Heart right ventricle (tissue), 16 donors: ENCODE data around the gene CDSN. TPM values are rescaled to one million over a fixed set of nuclear protein-coding genes. Genes with fewer than 3 reads are reported as not detected.
A peak's percentile ranks its signal among the peaks of the same experiment; 100 is the strongest.

Source experiments
- ATAC-seq, 8 donors: fragments of 200-7000 bp; cut with Tn5 transposase; one replicate each; pipeline ENCODE4 v1.9.1; 2020; ENCODE audit warnings: mild to moderate bottlenecking in 8 of 8, moderate library complexity in 8 of 8, moderate number of reproducible peaks in 1 of 8
- DNase-seq, 2 donors: peaks; one replicate each; pipeline ENCODE4 v3.0.0-alpha.2; 2020
- H3K27ac ChIP-seq, 10 donors: fragments of 200-600 bp; sonication (generic) in 2 of 10; one replicate each; pipeline versions ENCODE4 v1.5.0 to v1.8.0; 2020 to 2022; ENCODE audit warnings: mild to moderate bottlenecking in 3 of 10
- H3K27me3 ChIP-seq, 7 donors: fragments of 200-600 bp; one replicate each; pipeline ENCODE4 v1.8.0; 2021 to 2022; ENCODE audit warnings: mild to moderate bottlenecking in 2 of 7
- H3K36me3 ChIP-seq, 9 donors: fragments of 200-600 bp; sonication (generic) in 1 of 9; one replicate each; pipeline versions ENCODE4 v1.5.0 to v1.8.0; 2020 to 2022; ENCODE audit warnings: mild to moderate bottlenecking in 2 of 9
- H3K4me1 ChIP-seq, 9 donors: fragments of 200-600 bp; sonication (generic) in 1 of 9; one replicate each; pipeline versions ENCODE4 v1.5.0 to v1.8.0; 2020 to 2022; ENCODE audit warnings: mild to moderate bottlenecking in 4 of 9
- H3K4me3 ChIP-seq, 10 donors: fragments of 200-600 bp; sonication (generic) in 2 of 10; one replicate each; pipeline versions ENCODE4 v1.5.0 to v1.8.0; 2020 to 2022; ENCODE audit warnings: mild to moderate bottlenecking in 7 of 10, moderate library complexity in 2 of 10
- H3K9me3 ChIP-seq, 11 donors: fragments of 200-600 bp in 10 of 11; sonication (generic) in 2 of 11; one replicate each; pipeline versions ENCODE4 v1.5.0 to v1.8.0; 2013 to 2022; ENCODE audit warnings: mild to moderate bottlenecking in 2 of 11, control low read depth in 1 of 11, moderate library complexity in 1 of 11
- CTCF ChIP-seq, 9 donors: fragments of 200-600 bp; sonication (generic) in 2 of 9; IDR thresholded peaks; one replicate each; pipeline versions ENCODE4 v1.5.0 to v1.8.0; 2021 to 2022; ENCODE audit warnings: antibody characterized with exemption in 9 of 9, mild to moderate bottlenecking in 5 of 9, moderate library complexity in 1 of 9
- WGBS, 2 donors: extraction: QIAGEN DNeasy Blood & Tissue Kit; methylation state at CpG; one replicate each; pipeline ENCODE4 v1.1.7; 2013; ENCODE audit warnings: inconsistent platforms in 1 of 2; 5-methylcytosine and 5-hydroxymethylcytosine counted together
- intact Hi-C, 10 donors: fragments of 100-400 bp; cut with DNase I; formaldehyde crosslinking; loops; one replicate each; pipeline versions ENCODE4 v1.11.1 to v1.14.2; 2022
- polyA plus RNA-seq, 2 donors: library from polyadenylated mRNA; stranded (reverse); fragments of 200-250 nt; gene quantifications; one replicate each; pipeline ENCODE4 v1.2.3, GENCODE V29; 2013
- total RNA-seq, 10 donors: library from RNA; stranded (reverse); fragmentation: NEBNext Ultra II Directional in 3 of 10; extraction: Animal tissue kit (Norgen Biotek cat#: 25700) in 3 of 10; gene quantifications; one replicate each; pipeline versions ENCODE4 v1.2.1 to v1.2.4, GENCODE V29; 2021 to 2023
- donor health status: Arrhythmogenic right ventricular cardiomyopathy.
- donor health status: ischemic (EF 13 %, LVEDD 7.1; RV severe dilation, severe dysfunction).
- donor health status: healthy with polysubstance abuse.
- donor health status: DM: no; HTN: yes; CAD: no.
- donor health status: DM: no; HTN: no; CAD: no.
- donor health status: ischemic (EF 25% LVEDD 6.9; RV normal size, moderate dysfunction).
- donor health status: ischemic (EF 25% LVEDD 5.7; RV mildly dilated, moderate dysfunction).
- donor health status: healthy.
- donor health status: DM: yes; HTN: yes; CAD: no.
- donor health status: Ischemic cardiomyopathy.
- donor health status: ischemic (EF 35%, LVEDD 5.7; RV mildly dilated, moderate dysfunction).
- donor health status: nonischemic (EF 11% LVEDD 7.7; RV severe dilation, severe dysfunction).
- donor health status: DM: yes; HTN: yes; CAD: no.
- donor health status: PGD.
- donor health status: ischemic (EF 29% LVEDD 5.4; RV normal size, mild dysfunction).
- donor health status: nonischemic (EF 23%, LVEDD 6.1; RV moderate dilation, normal function).

CDSN gene
- total and polyA plus RNA-seq, 12 donors: 0.01 to 0.15 (median 0.11) TPM; not detected in 9

GRCh38 chr6:31076611-31077010 lies 43.6 kb downstream of the CDSN start:
- no peak for TF ChIP-seq CTCF (IDR thresholded peaks at IDR 0.05)
- WGBS, 2 donors: 77 to 79% methylated on average over 4 of the region's 4 CpGs
- ATAC-seq: no peak
- Histone ChIP-seq H3K9me3 (no peaks in the 10 kb centered on the region), H3K27me3 (no peaks in the 10 kb centered on the region), H3K36me3 (no peaks in the 10 kb centered on the region), H3K27ac (no peak overlapping the region), H3K4me1 (peaks cover 0 to 22% (median 7%) of the 10 kb centered on the region in 9 donors), H3K4me3 (no peak overlapping the region)
- DNase-seq: no peak
- intact Hi-C loops: loop anchor here in 3 of 10 donors (5.0 kb wide), 3 partner anchors 154 to 254 kb away; no protein-coding TSS in a partner anchor

- no peak for ATAC-seq
- intact Hi-C loops: loop anchor here in 3 of 10 donors (5.0 kb wide), 3 partner anchors 153 to 253 kb away; no protein-coding TSS in a partner anchor
- no peaks in the 10 kb centered on the region for H3K9me3 ChIP-seq
- DNase-seq: no peak
- no peaks in the 10 kb centered on the region for H3K27me3 ChIP-seq
- no peak overlapping the region for H3K4me3 ChIP-seq
- WGBS, 2 donors: 93 to 96% methylated on average over 1 of the region's 1 CpG
- no peak overlapping the region for H3K27ac ChIP-seq
- TF ChIP-seq CTCF (IDR thresholded peaks at IDR 0.05): no peak
- H3K4me1 ChIP-seq: peaks cover 0 to 22% (median 7%) of the 10 kb centered on the region in 9 donors
- no peaks in the 10 kb centered on the region for H3K36me3 ChIP-seq
Observed at GRCh38 chr6:31075528-31075927, 44.7 kb downstream of the CDSN start.

- no peak for TF ChIP-seq CTCF (IDR thresholded peaks at IDR 0.05)
- DNase-seq (no peak), ATAC-seq (no peak)
- peaks cover 0 to 15% (median 2%) of the 10 kb centered on the region in 9 donors for H3K4me1 ChIP-seq
- H3K36me3 ChIP-seq: no peaks in the 10 kb centered on the region
- 83 to 91% methylated on average over 4 of the region's 4 CpGs for WGBS, 2 donors
- H3K27ac ChIP-seq: no peak overlapping the region
- no peaks in the 10 kb centered on the region for H3K9me3 ChIP-seq
- intact Hi-C loops: loop anchor here in 4 of 10 donors (5.0 kb wide), 4 partner anchors 157 to 252 kb away; partner anchors contain the start of gene VARS2 (in 1 of the 4)
- H3K27me3 ChIP-seq: no peaks in the 10 kb centered on the region
- H3K4me3 ChIP-seq: no peak overlapping the region
Observed at GRCh38 chr6:31074401-31074800, 45.8 kb downstream of the CDSN start.

GRCh38 chr6:31070711-31071197 lies 49.5 kb downstream of the CDSN start:
- H3K36me3 ChIP-seq: no peaks in the 10 kb centered on the region
- H3K4me1 ChIP-seq: peaks cover 0 to 13% (median 0%) of the 10 kb centered on the region in 9 donors
- peak; percentile 66 to 92 (median 84) for ATAC-seq
- intact Hi-C loops: loop anchor here in 6 of 10 donors (1.0 to 5.0 kb wide), 6 partner anchors 153 to 248 kb away; partner anchors contain the start of gene VARS2 (in 3 of the 6)
- 38 to 40% methylated on average over 6 of the region's 6 CpGs for WGBS, 2 donors
- DNase-seq: peak in 1 of 2 donors; percentile 36
- no peaks in the 10 kb centered on the region for H3K9me3 ChIP-seq
- H3K4me3 ChIP-seq: no peak overlapping the region
- no peak overlapping the region for H3K27ac ChIP-seq
- peak in 8 of 9 donors; percentile 15 to 64 (median 39) for TF ChIP-seq CTCF (IDR thresholded peaks at IDR 0.05)
- no peaks in the 10 kb centered on the region for H3K27me3 ChIP-seq
